ENCODE results near the gene TPD52L1.

The TPD52L1 gene

DNA sequence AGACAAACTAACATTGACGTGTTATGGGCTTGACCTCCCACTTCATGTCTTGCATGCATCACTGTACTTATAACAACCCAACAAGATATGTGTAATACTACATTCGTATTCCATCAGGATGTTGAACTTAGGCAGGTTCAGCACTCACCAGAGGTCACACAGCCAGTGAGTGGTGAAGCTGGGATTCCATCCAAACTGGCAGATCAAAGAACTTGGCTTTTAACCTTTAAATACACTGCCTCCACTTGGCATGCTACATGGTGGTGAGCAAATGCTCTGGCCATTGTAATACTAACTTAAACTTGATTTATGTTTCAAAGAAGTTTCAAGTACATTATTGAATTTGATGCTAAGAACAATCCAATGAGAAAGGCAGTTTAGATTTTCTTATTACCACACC lies 158.9 kb downstream of the TPD52L1 start:
- DNase-seq: no peak

- no peak for DNase-seq
Observed at GRCh38 chr6:125312950-125313349, 159.4 kb downstream of the TPD52L1 start.

All from left hindlimb (tissue), 1 donor.